HL-60 (cell line): ENCODE data around the gene PNMA6E.

Experiments
- DNase-seq, 2 experiments: peaks; one replicate each; pipeline ENCODE4 v3.0.0-alpha.2; 2010 to 2020; ENCODE audit warnings: low read depth in 1 of 2, low spot score in 1 of 2
- H3K27ac ChIP-seq: fragments of 250-450 bp; sonication (Bioruptor Pico); replicated peaks from 2 replicates; pipeline ENCODE4 v1.5.1; 2020; ENCODE audit warnings: mild to moderate bottlenecking, moderate library complexity
- H3K27me3 ChIP-seq: fragments of 250-450 bp; sonication (Bioruptor Pico); 2 replicates; pipeline ENCODE4 v1.5.1; 2021; ENCODE audit warnings: mild to moderate bottlenecking, moderate library complexity; ENCODE audit not compliant: insufficient read depth, poor library complexity, severe bottlenecking
- H3K4me3 ChIP-seq: replicated peaks from 2 replicates; pipeline ENCODE4 v1.5.1; 2011; ENCODE audit warnings: mild to moderate bottlenecking, control low read depth, low read length; ENCODE audit not compliant: insufficient read depth
- CTCF ChIP-seq: IDR thresholded peaks from one replicate; pipeline ENCODE4 v1.5.1; 2011; ENCODE audit warnings: low read length, control low read depth, inconsistent platforms; ENCODE audit not compliant: insufficient read depth
- GABPA ChIP-seq: IDR thresholded peaks from 2 replicates; pipeline ENCODE4 v1.6.1; 2012; ENCODE audit warnings: low read depth
- POLR2AphosphoS5 ChIP-seq: IDR thresholded peaks from 2 replicates; pipeline ENCODE4 v1.6.1; 2012; ENCODE audit warnings: low read depth
- REST ChIP-seq: IDR thresholded peaks from 2 replicates; pipeline ENCODE4 v1.6.1; 2012; ENCODE audit warnings: low read depth; ENCODE audit not compliant: insufficient replicate concordance
- SPI1 ChIP-seq: IDR thresholded peaks from 2 replicates; pipeline ENCODE4 v1.6.1; 2012; ENCODE audit warnings: low read depth, mild to moderate bottlenecking, borderline replicate concordance

PNMA6E gene

GRCh38 chrX:153374426-153374825, 26.7 kb downstream of the PNMA6E start:
- no peak overlapping the region for H3K27ac ChIP-seq
- no peak for TF ChIP-seq CTCF
- TF ChIP-seq REST: no peak
- no peak for TF ChIP-seq POLR2AphosphoS5
- TF ChIP-seq SPI1: no peak
- H3K4me3 ChIP-seq: no peak overlapping the region
- H3K27me3 ChIP-seq: no peaks in the 10 kb centered on the region
- DNase-seq: no peak

GRCh38 chrX:153372949-153373348, 28.2 kb downstream of the PNMA6E start:
- no peak for DNase-seq
- TF ChIP-seq CTCF (no peak), POLR2AphosphoS5 (no peak), REST (no peak), SPI1 (no peak), GABPA (no peak)
- no peak overlapping the region for H3K4me3 ChIP-seq
- no peaks in the 10 kb centered on the region for H3K27me3 ChIP-seq
- H3K27ac ChIP-seq: no peak overlapping the region

GRCh38 chrX:153371256-153371655, 29.9 kb downstream of the PNMA6E start:
- no peak for DNase-seq
- no peaks in the 10 kb centered on the region for H3K27me3 ChIP-seq
- H3K4me3 ChIP-seq: no peak overlapping the region
- TF ChIP-seq GABPA (no peak), REST (no peak), CTCF (no peak), POLR2AphosphoS5 (no peak), SPI1 (no peak)
- H3K27ac ChIP-seq: no peak overlapping the region
